GM21619 (cell line): Measurements from ENCODE around the gene MVD.
"Not testable (repeated sequence)": the region's sequence is repeated elsewhere in the genome, so short reads cannot be mapped to it uniquely, and the experiment has no call there.

ENCODE experiments used
- ATAC-seq: cut with Tn5 transposase; IDR thresholded peaks from one replicate; pipeline ENCODE4 v1.9.1; 2021; ENCODE audit not compliant: unreplicated experiment

Gene MVD

DNA sequence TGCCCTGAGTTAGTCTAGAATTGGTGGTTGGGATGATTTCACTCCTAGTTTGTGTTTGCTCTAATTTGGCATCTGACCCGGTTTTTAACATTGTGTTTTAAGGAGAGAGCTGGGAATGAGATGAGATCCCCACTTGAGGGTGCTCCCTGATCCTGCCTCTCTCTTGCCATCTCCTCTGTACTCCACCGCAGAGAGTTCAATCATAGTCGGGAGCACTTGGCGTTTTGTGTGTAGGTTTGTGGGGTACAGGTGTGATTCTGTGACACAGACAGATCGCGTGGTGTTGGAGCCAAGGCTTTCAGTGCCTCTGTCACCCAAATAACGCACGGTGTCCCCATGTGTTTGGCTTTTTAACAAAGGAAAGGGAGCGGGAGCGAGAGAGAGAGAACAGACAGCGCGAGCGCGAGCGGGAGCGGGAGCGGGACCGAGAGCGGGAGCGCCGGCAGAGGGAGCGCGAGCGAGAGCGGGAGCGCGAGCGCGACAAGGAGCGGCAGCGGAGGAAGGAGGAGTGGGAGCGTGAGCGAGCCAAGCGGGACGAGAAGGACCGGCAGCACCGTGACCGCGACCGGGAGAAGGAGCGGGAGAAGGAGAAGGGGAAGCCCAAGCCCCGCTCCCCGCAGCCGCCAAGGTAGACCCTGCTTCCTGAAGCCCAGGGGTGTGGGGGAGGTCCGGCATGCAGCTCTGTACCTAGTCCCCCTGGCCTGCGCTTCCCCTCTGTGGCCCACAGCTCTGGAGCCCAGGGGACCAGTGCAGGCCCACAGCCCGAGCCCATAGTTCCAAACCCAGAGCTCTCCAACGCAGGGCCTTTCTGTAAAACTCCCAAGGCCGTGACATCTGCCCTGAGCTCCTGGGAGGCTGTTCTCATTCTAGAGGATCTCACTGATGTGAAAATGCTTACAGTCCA lies 51.7 kb downstream of the MVD start:
- ATAC-seq, result no peak

DNA sequence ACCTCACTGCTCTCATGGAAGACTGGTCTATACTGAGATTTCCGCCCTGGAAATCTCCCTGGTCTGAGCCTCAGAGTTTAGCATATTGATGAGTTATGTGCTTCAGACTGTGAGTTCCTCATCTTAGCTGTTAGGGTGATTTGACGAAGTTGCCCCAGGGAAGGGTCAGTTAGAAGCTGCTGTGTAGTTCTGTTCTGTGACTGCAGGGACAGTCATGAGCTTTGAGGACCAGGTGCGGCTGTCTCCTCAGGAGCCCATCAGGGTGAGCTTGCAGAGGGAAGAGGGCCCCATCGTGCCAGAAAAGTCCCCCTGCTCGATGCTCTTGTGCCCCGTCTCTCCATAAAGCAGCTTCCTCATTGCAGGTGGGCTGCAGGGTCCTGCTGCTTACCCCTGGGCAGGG lies 52.8 kb downstream of the MVD start:
- ATAC-seq, result no peak

DNA sequence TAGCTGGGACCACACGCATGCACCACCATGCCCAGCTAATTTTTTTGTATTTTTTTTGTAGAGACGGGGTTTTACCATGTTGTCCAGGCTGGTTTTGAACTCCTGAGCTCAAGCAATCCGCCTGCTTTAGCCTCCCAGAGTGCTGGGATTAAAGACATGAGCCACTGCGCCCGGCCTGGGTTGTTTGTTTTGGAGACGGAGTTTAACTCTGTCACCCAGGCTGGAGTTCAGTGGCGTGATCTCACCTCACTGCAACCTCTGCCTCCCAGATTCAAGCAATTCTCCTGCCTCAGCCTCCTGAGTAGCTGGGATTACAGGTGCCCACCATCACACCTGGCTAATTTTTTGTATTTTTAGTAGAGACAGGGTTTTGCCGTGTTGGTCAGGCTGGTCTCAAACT lies 53.5 kb downstream of the MVD start:
- not testable (repeated sequence) for ATAC-seq

DNA sequence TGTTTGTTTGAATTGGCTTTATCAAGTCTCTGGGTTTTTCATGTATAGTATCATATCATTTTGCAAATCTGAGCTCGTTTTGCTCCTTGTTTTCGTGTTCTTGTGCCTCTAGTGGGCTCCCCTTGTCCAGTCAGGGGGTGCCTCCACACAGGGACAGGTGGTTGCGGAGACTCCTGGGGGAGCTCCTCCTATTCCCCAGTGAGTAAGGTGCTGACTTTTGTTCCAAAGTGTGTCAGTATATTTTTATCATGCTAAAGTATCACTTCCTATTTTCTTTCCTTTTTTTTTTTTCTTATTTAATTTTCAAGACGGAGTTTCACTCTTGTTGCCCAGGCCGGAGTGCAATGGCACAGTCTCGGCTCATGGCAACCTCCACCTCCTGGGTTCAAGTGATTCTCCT lies 54.8 kb downstream of the MVD start:
- no peak for ATAC-seq

DNA sequence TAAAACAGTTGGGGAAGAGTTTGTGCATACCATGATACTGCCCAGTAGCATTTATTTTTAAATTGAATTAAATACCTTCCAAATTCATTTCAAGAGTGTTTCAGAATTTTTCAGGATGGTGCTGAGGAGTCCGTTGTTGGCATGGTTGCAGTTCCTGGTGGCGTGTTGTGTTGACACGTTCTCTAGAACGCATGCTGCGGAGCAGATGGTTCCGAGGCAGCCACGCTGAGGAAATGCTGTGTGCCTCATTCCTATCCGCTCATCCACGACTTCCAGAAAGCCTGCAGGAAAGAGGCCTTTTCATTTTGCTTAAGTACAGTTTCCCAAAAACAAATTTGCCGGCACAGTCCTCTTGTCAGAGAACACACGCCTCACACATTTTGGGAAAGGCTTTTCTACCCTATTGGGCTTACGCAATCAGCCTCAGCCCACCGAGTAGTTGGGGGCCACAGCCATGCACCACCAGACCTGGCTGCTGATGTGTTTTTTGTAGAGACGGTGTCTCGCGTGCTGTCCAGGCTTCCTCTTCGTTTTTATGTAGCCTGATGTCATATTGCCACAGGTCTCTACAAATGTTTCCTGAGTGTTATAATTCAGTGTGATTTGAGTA lies 56.6 kb downstream of the MVD start:
- ATAC-seq, result no peak

DNA sequence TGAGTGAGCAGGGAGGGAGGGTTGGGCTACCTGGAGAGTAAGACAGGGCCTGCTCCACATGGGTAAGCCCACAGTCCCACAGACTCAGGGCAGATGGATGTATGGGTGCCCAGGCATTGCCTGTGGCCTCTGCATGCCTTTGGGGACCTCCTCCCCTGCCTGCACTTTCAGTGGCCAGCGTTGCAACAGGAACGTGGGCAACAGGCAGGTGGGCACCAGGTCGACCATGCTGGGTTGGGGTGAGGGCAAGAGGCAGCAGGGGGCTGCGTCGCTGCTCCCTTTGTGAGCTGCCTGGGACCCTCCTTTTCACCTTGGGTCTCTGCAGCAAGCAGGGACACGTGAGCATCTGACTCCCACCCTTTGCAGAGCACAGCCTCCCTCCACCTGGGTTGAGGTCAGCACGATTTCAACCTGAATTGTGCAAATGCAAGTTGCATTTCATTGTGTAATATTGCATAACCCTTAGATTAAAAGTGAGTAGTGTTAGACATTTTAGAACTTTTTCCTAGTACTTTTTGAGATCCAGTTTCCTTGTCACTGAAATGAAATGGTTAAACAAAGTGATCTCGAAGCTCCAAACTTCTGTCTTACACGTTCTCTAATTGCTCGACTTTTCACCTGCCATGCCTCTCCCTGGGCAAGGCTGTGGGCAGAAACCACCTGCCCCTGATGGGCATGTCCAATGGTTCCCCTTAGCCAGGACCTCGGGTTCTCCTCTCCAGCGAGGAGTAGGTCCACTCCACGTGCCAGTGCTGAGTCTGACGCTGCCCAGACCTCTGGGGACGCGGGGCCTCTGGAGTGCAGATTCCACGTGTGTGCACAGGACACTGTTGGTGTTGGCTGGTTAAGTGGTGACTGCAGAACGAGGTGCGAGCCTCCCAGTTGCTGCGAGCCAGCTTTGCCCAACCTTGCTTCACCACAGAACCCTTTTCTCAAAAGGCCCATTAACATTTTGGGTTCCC lies 57.4 kb downstream of the MVD start:
- ATAC-seq, result no peak

DNA sequence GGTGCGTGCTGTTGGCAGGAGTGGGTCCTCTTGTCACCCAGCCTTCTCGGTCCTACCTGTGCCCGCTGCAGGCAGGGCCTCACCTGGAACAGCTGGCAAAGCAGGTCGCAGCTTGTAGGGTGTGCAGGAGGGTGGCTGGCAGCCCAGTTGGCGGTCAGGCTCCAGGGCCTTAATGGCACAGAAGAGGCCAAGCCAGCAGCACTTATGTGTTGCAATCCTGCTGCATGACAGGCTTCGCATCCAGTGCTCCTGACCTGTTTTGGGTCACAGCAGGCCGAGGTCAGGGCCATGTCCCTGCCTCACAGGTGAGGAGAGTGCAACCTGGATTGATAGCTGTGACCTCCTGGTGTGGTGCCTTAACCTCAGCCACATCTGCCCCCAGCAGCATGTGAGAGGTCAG lies 60.8 kb downstream of the MVD start:
- no peak for ATAC-seq
